GM23338 (cell line): ENCODE results near the gene AHCYL1. TPM values are rescaled to one million over a fixed set of nuclear protein-coding genes. Genes with fewer than 3 reads are reported as not detected.

Experiments
- ATAC-seq: fragments of 200-7000 bp; cut with Tn5 transposase; 3 replicates; pipeline ENCODE4 v1.9.1; 2020
- DNase-seq: peaks from one replicate; pipeline ENCODE4 v3.0.0-alpha.2; 2015; ENCODE audit warnings: low spot score
- H2AFZ ChIP-seq: fragments of 200-600 bp; sonication (generic); 2 replicates; pipeline ENCODE4 v1.8.0; 2016; ENCODE audit warnings: antibody characterized with exemption, mild to moderate bottlenecking, moderate library complexity
- H3F3A ChIP-seq: fragments of 200-600 bp; sonication (generic); replicated peaks from 2 replicates; pipeline ENCODE4 v1.8.0; 2017; ENCODE audit warnings: antibody characterized with exemption, mixed run types, low read depth
- H3K27ac ChIP-seq: fragments of 200-600 bp; sonication (generic); 2 replicates; pipeline ENCODE4 v1.6.1; 2016; ENCODE audit warnings: low read depth
- H3K27me3 ChIP-seq: fragments of 200-600 bp; sonication (generic); 2 replicates; pipeline ENCODE4 v1.8.0; 2016; ENCODE audit warnings: mild to moderate bottlenecking, mixed run types, moderate library complexity; ENCODE audit not compliant: insufficient read depth
- H3K36me3 ChIP-seq: fragments of 200-600 bp; sonication (generic); 2 replicates; pipeline ENCODE4 v1.8.0; 2016; ENCODE audit warnings: mild to moderate bottlenecking; ENCODE audit not compliant: insufficient read depth
- H3K4me1 ChIP-seq: fragments of 200-600 bp; sonication (generic); 2 replicates; pipeline ENCODE4 v1.8.0; 2016; ENCODE audit warnings: mild to moderate bottlenecking, moderate library complexity; ENCODE audit not compliant: insufficient read depth
- H3K4me2 ChIP-seq: fragments of 200-600 bp; sonication (generic); 2 replicates; pipeline ENCODE4 v1.7.1; 2017; ENCODE audit warnings: mixed run types
- H3K4me3 ChIP-seq: fragments of 200-600 bp; sonication (generic); 2 replicates; pipeline ENCODE4 v1.6.1; 2016; ENCODE audit warnings: mixed run types
- H3K79me2 ChIP-seq: fragments of 200-600 bp; sonication (generic); replicated peaks from 2 replicates; pipeline ENCODE4 v1.8.0; 2017; ENCODE audit warnings: mild to moderate bottlenecking; ENCODE audit not compliant: insufficient read depth
- H3K9me2 ChIP-seq: fragments of 200-600 bp; sonication (generic); 2 replicates; pipeline ENCODE4 v1.8.0; 2017; ENCODE audit not compliant: insufficient read depth
- H4K20me1 ChIP-seq: fragments of 200-600 bp; sonication (generic); replicated peaks from 2 replicates; pipeline ENCODE4 v1.8.0; 2017; ENCODE audit warnings: mild to moderate bottlenecking; ENCODE audit not compliant: insufficient read depth
- H3K27ac Mint-ChIP-seq: 2 replicates; pipeline ENCODE4 v1.8.0; 2020; ENCODE audit warnings: inconsistent platforms, mild to moderate bottlenecking, moderate library complexity, mixed read lengths
- H3K27me3 Mint-ChIP-seq: 3 replicates; pipeline ENCODE4 v1.8.0; 2022; ENCODE audit warnings: low read depth, mild to moderate bottlenecking, moderate library complexity, mixed read lengths, inconsistent platforms; ENCODE audit not compliant: insufficient read depth, poor library complexity
- H3K36me3 Mint-ChIP-seq: 3 replicates; pipeline ENCODE4 v1.8.0; 2021; ENCODE audit warnings: low read depth, mild to moderate bottlenecking, inconsistent platforms, moderate library complexity, mixed read lengths
- H3K4me1 Mint-ChIP-seq: 3 replicates; pipeline ENCODE4 v1.8.0; 2020; ENCODE audit warnings: mild to moderate bottlenecking, inconsistent platforms, mixed read lengths
- H3K4me3 Mint-ChIP-seq: 3 replicates; pipeline ENCODE4 v1.8.0; 2021; ENCODE audit warnings: moderate library complexity, mild to moderate bottlenecking, inconsistent platforms, mixed read lengths
- H3K9me3 Mint-ChIP-seq: 3 replicates; pipeline ENCODE4 v1.8.0; 2020; ENCODE audit warnings: moderate library complexity, mild to moderate bottlenecking, inconsistent platforms, mixed read lengths
- CREB1 ChIP-seq: fragments of 250-450 bp; sonication (Bioruptor Pico); IDR thresholded peaks from 2 replicates; pipeline ENCODE4 v1.5.0; 2020; ENCODE audit warnings: low read depth, mild to moderate bottlenecking, moderate library complexity
- EZH2 ChIP-seq: fragments of 200-600 bp; sonication (generic); IDR thresholded peaks from one replicate; pipeline ENCODE4 v1.8.0; 2017; ENCODE audit warnings: antibody characterized with exemption, mild to moderate bottlenecking, low read depth; ENCODE audit not compliant: unreplicated experiment
- EZH2phosphoT487 ChIP-seq: fragments of 200-600 bp; sonication (generic); IDR thresholded peaks from one replicate; pipeline ENCODE4 v1.8.1; 2018; ENCODE audit warnings: antibody characterized with exemption; ENCODE audit not compliant: unreplicated experiment
- JUNB ChIP-seq: IDR thresholded peaks from one replicate; pipeline ENCODE4 v1.6.1; 2016; ENCODE audit warnings: antibody characterized with exemption; ENCODE audit not compliant: unreplicated experiment
- POLR2AphosphoS5 ChIP-seq: IDR thresholded peaks from 2 replicates; pipeline ENCODE4 v1.6.1; 2016; ENCODE audit warnings: antibody characterized with exemption, low read depth
- STAT1 ChIP-seq: IDR thresholded peaks from one replicate; pipeline ENCODE4 v1.6.1; 2016; ENCODE audit warnings: antibody characterized with exemption; ENCODE audit not compliant: unreplicated experiment
- ZNF114 ChIP-seq: fragments of 250-450 bp; sonication (Bioruptor Pico); IDR thresholded peaks from 2 replicates; pipeline ENCODE4 v1.5.0; 2020; ENCODE audit warnings: mild to moderate bottlenecking, moderate library complexity
- ZNF331 ChIP-seq: fragments of 250-450 bp; sonication (Bioruptor Pico); IDR thresholded peaks from 2 replicates; pipeline ENCODE4 v1.5.0; 2020; ENCODE audit warnings: low read depth, mild to moderate bottlenecking, moderate library complexity
- polyA plus RNA-seq: library from polyadenylated mRNA; unstranded; fragments of >200 nt; fragmentation: Nextera tagmentation; extraction: Ambion mirVana; gene quantifications from 2 replicates; pipeline ENCODE4 v1.2.1, GENCODE V29; 2016
- total RNA-seq: library from RNA; depleted of rRNA; stranded (reverse); fragments of >200 nt; shearing (Covaris generic); gene quantifications from 2 replicates; pipeline ENCODE4 v1.2.3, GENCODE V29; 2014
- TF ChIP-seq, protein P1 (sequence below): fragments of 250-450 bp; sonication (Bioruptor Pico); IDR thresholded peaks from 2 replicates; pipeline ENCODE4 v1.5.0; 2020; ENCODE audit warnings: mild to moderate bottlenecking, moderate library complexity
- TF ChIP-seq, protein P2 (sequence below): IDR thresholded peaks from one replicate; pipeline ENCODE4 v1.6.1; 2018; ENCODE audit warnings: antibody characterized with exemption; ENCODE audit not compliant: unreplicated experiment

The AHCYL1 gene
- total and polyA plus RNA-seq, 2 experiments from 2014 or later, result 63.3 to 70.0 TPM

DNA sequence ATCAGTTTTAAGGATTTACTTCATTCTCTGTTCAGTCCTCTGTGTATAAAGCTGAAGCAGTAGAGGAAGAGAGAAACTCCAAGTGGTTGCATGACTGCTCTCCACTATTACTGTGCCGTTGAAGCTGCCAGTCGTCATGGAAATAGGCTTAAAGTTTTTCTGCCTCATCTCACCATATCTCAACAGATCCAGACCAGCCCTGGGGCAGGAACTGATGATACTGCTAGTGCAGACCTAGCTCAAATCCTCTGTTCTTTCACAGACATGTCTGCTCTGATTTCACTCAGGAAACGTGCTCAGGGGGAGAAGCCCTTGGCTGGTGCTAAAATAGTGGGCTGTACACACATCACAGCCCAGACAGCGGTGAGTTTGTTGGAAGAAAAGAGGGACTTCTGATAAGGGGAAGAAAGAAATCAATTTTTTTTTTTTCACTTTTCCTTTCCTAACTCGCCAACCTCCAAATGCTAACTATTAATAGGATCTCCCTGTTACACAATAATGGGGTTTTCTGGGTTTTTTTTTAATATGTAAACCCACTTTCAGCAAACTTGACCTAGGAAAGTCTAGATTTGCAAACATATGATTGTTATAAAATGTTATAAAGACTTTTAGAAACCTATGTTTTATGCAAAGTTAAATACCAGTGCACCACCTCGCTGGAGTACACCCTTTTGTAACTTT lies 27.7 kb downstream of the AHCYL1 start (continued):
- TF ChIP-seq, protein P1, sequence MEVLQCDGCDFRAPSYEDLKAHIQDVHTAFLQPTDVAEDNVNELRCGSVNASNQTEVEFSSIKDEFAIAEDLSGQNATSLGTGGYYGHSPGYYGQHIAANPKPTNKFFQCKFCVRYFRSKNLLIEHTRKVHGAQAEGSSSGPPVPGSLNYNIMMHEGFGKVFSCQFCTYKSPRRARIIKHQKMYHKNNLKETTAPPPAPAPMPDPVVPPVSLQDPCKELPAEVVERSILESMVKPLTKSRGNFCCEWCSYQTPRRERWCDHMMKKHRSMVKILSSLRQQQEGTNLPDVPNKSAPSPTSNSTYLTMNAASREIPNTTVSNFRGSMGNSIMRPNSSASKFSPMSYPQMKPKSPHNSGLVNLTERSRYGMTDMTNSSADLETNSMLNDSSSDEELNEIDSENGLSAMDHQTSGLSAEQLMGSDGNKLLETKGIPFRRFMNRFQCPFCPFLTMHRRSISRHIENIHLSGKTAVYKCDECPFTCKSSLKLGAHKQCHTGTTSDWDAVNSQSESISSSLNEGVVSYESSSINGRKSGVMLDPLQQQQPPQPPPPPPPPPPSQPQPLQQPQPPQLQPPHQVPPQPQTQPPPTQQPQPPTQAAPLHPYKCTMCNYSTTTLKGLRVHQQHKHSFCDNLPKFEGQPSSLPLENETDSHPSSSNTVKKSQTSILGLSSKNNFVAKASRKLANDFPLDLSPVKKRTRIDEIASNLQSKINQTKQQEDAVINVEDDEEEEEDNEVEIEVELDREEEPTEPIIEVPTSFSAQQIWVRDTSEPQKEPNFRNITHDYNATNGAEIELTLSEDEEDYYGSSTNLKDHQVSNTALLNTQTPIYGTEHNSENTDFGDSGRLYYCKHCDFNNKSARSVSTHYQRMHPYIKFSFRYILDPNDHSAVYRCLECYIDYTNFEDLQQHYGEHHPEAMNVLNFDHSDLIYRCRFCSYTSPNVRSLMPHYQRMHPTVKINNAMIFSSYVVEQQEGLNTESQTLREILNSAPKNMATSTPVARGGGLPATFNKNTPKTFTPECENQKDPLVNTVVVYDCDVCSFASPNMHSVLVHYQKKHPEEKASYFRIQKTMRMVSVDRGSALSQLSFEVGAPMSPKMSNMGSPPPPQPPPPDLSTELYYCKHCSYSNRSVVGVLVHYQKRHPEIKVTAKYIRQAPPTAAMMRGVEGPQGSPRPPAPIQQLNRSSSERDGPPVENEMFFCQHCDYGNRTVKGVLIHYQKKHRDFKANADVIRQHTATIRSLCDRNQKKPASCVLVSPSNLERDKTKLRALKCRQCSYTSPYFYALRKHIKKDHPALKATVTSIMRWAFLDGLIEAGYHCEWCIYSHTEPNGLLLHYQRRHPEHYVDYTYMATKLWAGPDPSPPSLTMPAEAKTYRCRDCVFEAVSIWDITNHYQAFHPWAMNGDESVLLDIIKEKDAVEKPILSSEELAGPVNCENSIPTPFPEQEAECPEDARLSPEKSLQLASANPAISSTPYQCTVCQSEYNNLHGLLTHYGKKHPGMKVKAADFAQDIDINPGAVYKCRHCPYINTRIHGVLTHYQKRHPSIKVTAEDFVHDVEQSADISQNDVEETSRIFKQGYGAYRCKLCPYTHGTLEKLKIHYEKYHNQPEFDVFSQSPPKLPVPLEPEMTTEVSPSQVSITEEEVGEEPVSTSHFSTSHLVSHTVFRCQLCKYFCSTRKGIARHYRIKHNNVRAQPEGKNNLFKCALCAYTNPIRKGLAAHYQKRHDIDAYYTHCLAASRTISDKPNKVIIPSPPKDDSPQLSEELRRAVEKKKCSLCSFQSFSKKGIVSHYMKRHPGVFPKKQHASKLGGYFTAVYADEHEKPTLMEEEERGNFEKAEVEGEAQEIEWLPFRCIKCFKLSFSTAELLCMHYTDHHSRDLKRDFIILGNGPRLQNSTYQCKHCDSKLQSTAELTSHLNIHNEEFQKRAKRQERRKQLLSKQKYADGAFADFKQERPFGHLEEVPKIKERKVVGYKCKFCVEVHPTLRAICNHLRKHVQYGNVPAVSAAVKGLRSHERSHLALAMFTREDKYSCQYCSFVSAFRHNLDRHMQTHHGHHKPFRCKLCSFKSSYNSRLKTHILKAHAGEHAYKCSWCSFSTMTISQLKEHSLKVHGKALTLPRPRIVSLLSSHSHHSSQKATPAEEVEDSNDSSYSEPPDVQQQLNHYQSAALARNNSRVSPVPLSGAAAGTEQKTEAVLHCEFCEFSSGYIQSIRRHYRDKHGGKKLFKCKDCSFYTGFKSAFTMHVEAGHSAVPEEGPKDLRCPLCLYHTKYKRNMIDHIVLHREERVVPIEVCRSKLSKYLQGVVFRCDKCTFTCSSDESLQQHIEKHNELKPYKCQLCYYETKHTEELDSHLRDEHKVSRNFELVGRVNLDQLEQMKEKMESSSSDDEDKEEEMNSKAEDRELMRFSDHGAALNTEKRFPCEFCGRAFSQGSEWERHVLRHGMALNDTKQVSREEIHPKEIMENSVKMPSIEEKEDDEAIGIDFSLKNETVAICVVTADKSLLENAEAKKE (CRISPR knock-in tag), result no peak
- TF ChIP-seq STAT1 (no peak), CREB1 (no peak), JUNB (no peak), EZH2 (no peak), ZNF331 (CRISPR knock-in tag) (no peak), POLR2AphosphoS5 (no peak)

DNA sequence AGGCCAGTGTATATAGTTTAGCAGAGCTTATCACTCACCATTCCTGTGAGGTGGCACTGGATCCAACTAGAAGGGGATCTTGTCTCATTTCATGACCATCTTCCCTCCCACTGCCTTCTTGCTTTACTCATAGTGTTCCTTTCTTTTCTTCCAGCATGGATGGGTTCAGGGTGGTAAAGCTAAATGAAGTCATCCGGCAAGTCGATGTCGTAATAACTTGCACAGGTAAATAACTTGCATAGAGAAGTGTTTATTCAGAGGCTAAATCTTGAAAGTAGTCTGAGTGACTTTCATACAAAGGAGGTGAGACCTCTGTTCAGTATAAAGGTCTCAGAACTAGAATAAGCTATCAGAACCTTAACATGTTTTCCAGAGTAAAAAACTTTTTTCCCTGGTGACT lies 33.2 kb downstream of the AHCYL1 start:
- Histone ChIP-seq H3K36me3 (peaks cover 79% of the 10 kb centered on the region), H3K4me3 (no peak overlapping the region), H3K9me2 (no peaks in the 10 kb centered on the region), H3K4me2 (no peak overlapping the region), H4K20me1 (no peaks in the 10 kb centered on the region), H3K27me3 (no peaks in the 10 kb centered on the region), H3F3A (no peaks in the 10 kb centered on the region), H2AFZ (no peak overlapping the region), H3K27ac (no peak overlapping the region), H3K79me2 (no peaks in the 10 kb centered on the region), H3K4me1 (no peaks in the 10 kb centered on the region)
- no peaks in the 10 kb centered on the region for H3K4me1 Mint-ChIP-seq
- H3K27ac Mint-ChIP-seq, result no peak overlapping the region
- peaks cover 91% of the 10 kb centered on the region for H3K36me3 Mint-ChIP-seq
- no peaks in the 10 kb centered on the region for H3K9me3 Mint-ChIP-seq
- ATAC-seq, result no peak
- no peak overlapping the region for H3K4me3 Mint-ChIP-seq
- no peak for TF ChIP-seq ZNF114 (CRISPR knock-in tag)
- TF ChIP-seq, protein P2, sequence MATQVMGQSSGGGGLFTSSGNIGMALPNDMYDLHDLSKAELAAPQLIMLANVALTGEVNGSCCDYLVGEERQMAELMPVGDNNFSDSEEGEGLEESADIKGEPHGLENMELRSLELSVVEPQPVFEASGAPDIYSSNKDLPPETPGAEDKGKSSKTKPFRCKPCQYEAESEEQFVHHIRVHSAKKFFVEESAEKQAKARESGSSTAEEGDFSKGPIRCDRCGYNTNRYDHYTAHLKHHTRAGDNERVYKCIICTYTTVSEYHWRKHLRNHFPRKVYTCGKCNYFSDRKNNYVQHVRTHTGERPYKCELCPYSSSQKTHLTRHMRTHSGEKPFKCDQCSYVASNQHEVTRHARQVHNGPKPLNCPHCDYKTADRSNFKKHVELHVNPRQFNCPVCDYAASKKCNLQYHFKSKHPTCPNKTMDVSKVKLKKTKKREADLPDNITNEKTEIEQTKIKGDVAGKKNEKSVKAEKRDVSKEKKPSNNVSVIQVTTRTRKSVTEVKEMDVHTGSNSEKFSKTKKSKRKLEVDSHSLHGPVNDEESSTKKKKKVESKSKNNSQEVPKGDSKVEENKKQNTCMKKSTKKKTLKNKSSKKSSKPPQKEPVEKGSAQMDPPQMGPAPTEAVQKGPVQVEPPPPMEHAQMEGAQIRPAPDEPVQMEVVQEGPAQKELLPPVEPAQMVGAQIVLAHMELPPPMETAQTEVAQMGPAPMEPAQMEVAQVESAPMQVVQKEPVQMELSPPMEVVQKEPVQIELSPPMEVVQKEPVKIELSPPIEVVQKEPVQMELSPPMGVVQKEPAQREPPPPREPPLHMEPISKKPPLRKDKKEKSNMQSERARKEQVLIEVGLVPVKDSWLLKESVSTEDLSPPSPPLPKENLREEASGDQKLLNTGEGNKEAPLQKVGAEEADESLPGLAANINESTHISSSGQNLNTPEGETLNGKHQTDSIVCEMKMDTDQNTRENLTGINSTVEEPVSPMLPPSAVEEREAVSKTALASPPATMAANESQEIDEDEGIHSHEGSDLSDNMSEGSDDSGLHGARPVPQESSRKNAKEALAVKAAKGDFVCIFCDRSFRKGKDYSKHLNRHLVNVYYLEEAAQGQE, result no peak
- no peak for TF ChIP-seq EZH2
- no peak for TF ChIP-seq EZH2phosphoT487
- DNase-seq, result no peak
- no peaks in the 10 kb centered on the region for H3K27me3 Mint-ChIP-seq
